ENCODE data around the gene FOXG1. TPM values are rescaled to one million over a fixed set of nuclear protein-coding genes. Genes with fewer than 3 reads are reported as not detected.

FOXG1 gene
- total and polyA plus RNA-seq, 2 of the 4 experiments (the other 2 are of a cell fraction): not detected

- no peak for TF ChIP-seq CTCF (conservative IDR thresholded peaks at IDR 0.05; ENCODE audit: low read depth, low read length)
Measured at GRCh38 chr14:28762955-28763326, 3.6 kb upstream of the FOXG1 start (continued).

- no peak overlapping the region for H2BK20ac ChIP-seq (ENCODE audit: low read depth, low read length)
- intact Hi-C loops (cut with micrococcal nuclease): no loop called here
- H2BK5ac ChIP-seq (ENCODE audit: low read depth, low read length, poor library complexity, severe bottlenecking): no peak overlapping the region
- H4K5ac ChIP-seq (ENCODE audit: low read depth, low read length): no peak overlapping the region
- H3K23ac ChIP-seq (ENCODE audit: low read depth, low read length): no peak overlapping the region
- no peaks in the 10 kb centered on the region for H4K20me1 ChIP-seq (ENCODE audit: insufficient read depth, low read length)
- H2AFZ ChIP-seq (replicated peaks; ENCODE audit: low read length, poor library complexity): no peak overlapping the region
- H3K9ac ChIP-seq (ENCODE audit: low read depth, low read length): no peak overlapping the region
- no peak overlapping the region for H3K56ac ChIP-seq (ENCODE audit: extremely low read depth, insufficient read depth, low read length)
- peaks cover 20% of the 10 kb centered on the region for H3K9me3 ChIP-seq (ENCODE audit: control insufficient read depth, insufficient read depth, low read length)
- TF ChIP-seq BHLHE40 (IDR thresholded peaks at IDR 0.05; ENCODE audit: low read depth, low read length) (no peak), POLR2A (IDR thresholded peaks at IDR 0.05; ENCODE audit: low read depth, low read length) (no peak), FOS (IDR thresholded peaks at IDR 0.05; ENCODE audit: low read depth, low read length) (no peak), RAD21 (IDR thresholded peaks at IDR 0.05; ENCODE audit: low read length) (no peak), MAFK (IDR thresholded peaks at IDR 0.05; ENCODE audit: low read depth, low read length) (no peak)
- CTCF ChIA-PET: no interaction called here
- H2AK5ac ChIP-seq (ENCODE audit: low read depth, low read length): no peak overlapping the region
- H3K9me1 ChIP-seq (ENCODE audit: insufficient read depth, low read length): no peaks in the 10 kb centered on the region
- H4K91ac ChIP-seq (ENCODE audit: insufficient read depth, low read depth, low read length): no peak overlapping the region
- ATAC-seq (ENCODE audit: low read depth) (no peak), DNase-seq (no peak)
- H3K4me2 ChIP-seq (ENCODE audit: low read depth, low read length): no peak overlapping the region
- H3K14ac ChIP-seq (replicated peaks; ENCODE audit: low read depth, low read length): no peak overlapping the region
- H3K4me1 ChIP-seq (ENCODE audit: control insufficient read depth, insufficient read depth, low read length): no peaks in the 10 kb centered on the region; the same call in 1 of the 2 replicates
- no peak overlapping the region for H3K27ac ChIP-seq (ENCODE audit: insufficient read depth, low read length)
- H3K18ac ChIP-seq (ENCODE audit: low read depth, low read length): no peak overlapping the region
- WGBS, 2 experiments (ENCODE audit: extremely low coverage in 2 of 2, insufficient read length in 1 of 2): no CpG with 5 or more reads among the region's 4 CpGs
- in situ Hi-C loops (cut with MboI; ENCODE audit: low sequenced_read_pairs): loop anchor here (5.0 to 25.0 kb wide), 2 partner anchors 773 to 1248 kb away; no protein-coding TSS in a partner anchor
- H2BK15ac ChIP-seq (ENCODE audit: low read depth, low read length): no peak overlapping the region
- no peak overlapping the region for H3K4me3 ChIP-seq (ENCODE audit: insufficient read depth, low read depth, low read length)
- H3K4ac ChIP-seq (ENCODE audit: low read depth, low read length): no peak overlapping the region
- H3K79me1 ChIP-seq (ENCODE audit: low read depth in 1 of 2, low read length in 2 of 2): no peaks in the 10 kb centered on the region
- peaks cover 82% of the 10 kb centered on the region for H3K27me3 ChIP-seq (ENCODE audit: control insufficient read depth, insufficient read depth, low read length)
- dilution Hi-C loops (cut with HindIII; ENCODE audit: low sequenced_read_pairs, unreplicated experiment): no loop called here
- no TSS peak for BruUV-seq (replicated peaks)
- H4K8ac ChIP-seq (ENCODE audit: low read depth in 2 of 2, low read length in 2 of 2): no peak overlapping the region
- H2BK120ac ChIP-seq (ENCODE audit: low read depth, low read length): no peak overlapping the region
- POLR2A ChIA-PET (ENCODE audit: unreplicated experiment): no interaction called here
- H2AK9ac ChIP-seq (replicated peaks; ENCODE audit: low read depth, low read length, poor library complexity): no peak overlapping the region
- H3K36me3 ChIP-seq (ENCODE audit: control insufficient read depth, insufficient read depth, low read length): no peaks in the 10 kb centered on the region
Measured at GRCh38 chr14:28763751-28764256, 2.8 kb upstream of the FOXG1 start.
